Endothelial cell of umbilical vein (primary cell): Measurements from ENCODE around the gene CD84. TPM values are rescaled to one million over a fixed set of nuclear protein-coding genes. Genes with fewer than 3 reads are reported as not detected.

Experiments used
- BruUV-seq: library from RNA; stranded (reverse); fragments of 400-500 nt; replicated peaks from 2 replicates; lab custom pipeline; 2021; lab: Mats Ljungman, UMichigan
- CTCF ChIA-PET: fragments of 300-600, 350-600 bp; sonication (Branson Sonifier 250); formaldehyde crosslinking; loops from one replicate; lab custom pipeline; 2021; ENCODE audit warnings: antibody characterized with exemption, inconsistent platforms; lab: Charles Lee
- POLR2A ChIA-PET: fragments of 300-600, 350-600 bp; sonication (Branson Sonifier 250); formaldehyde crosslinking; loops from one replicate; lab custom pipeline; 2021; ENCODE audit warnings: antibody characterized with exemption, inconsistent platforms; lab: Charles Lee
- DNase-seq: peaks from one replicate; pipeline ENCODE4 v3.0.0-alpha.2; 2011; ENCODE audit warnings: low read depth, low spot score
- FAIRE-seq: peaks from 2 replicates; lab custom pipeline; 2011; peaks lifted over from hg19 to GRCh38; lab: Jason Lieb, UNC
- H2AFZ ChIP-seq: 2 replicates; pipeline ENCODE4 v1.6.0; 2012; ENCODE audit warnings: low read depth, low read length, control low read depth, inconsistent platforms
- H3K27ac ChIP-seq: 2 replicates; pipeline ENCODE4 v1.5.1; 2011; ENCODE audit warnings: low read depth, mild to moderate bottlenecking, control low read depth, low read length, moderate library complexity; ENCODE audit not compliant: insufficient read depth
- H3K27me3 ChIP-seq, 2 experiments: 2 replicates each; pipeline versions ENCODE4 v1.6.0 to v1.6.1; 2011; ENCODE audit warnings: low read length in 2 of 2, mixed read lengths in 1 of 2; ENCODE audit not compliant: control insufficient read depth in 2 of 2, insufficient read depth in 2 of 2
- H3K36me3 ChIP-seq, 2 experiments: 2 replicates in 1 of 2; 3 replicates in 1 of 2; pipeline ENCODE4 v1.5.1; 2011; ENCODE audit warnings: low read length in 2 of 2, mild to moderate bottlenecking in 1 of 2, moderate library complexity in 1 of 2; ENCODE audit not compliant: control insufficient read depth in 2 of 2, insufficient read depth in 2 of 2; ENCODE audit errors: extremely low read depth in 1 of 2
- H3K4me1 ChIP-seq: 3 replicates; pipeline ENCODE4 v1.5.1; 2011; ENCODE audit warnings: mild to moderate bottlenecking, low read length; ENCODE audit not compliant: control insufficient read depth, insufficient read depth; ENCODE audit errors: extremely low read depth
- H3K4me2 ChIP-seq: 2 replicates; pipeline ENCODE4 v1.6.1; 2011; ENCODE audit warnings: low read length, control low read depth, mixed read lengths; ENCODE audit not compliant: insufficient read depth
- H3K4me3 ChIP-seq, 3 experiments: fragments of 200-600 bp in 1 of 3; sonication (generic), shearing (Covaris generic) in 1 of 3; replicated peaks in 1 of 3; 2 replicates each; pipeline ENCODE4 v1.5.1; 2011 to 2016; ENCODE audit warnings: control low read depth in 3 of 3, low read length in 3 of 3, mild to moderate bottlenecking in 2 of 3, inconsistent platforms in 1 of 3, low read depth in 1 of 3, moderate library complexity in 1 of 3; ENCODE audit not compliant: insufficient read depth in 1 of 3
- H3K79me2 ChIP-seq: 2 replicates; pipeline ENCODE4 v1.6.0; 2012; ENCODE audit warnings: low read length, inconsistent platforms; ENCODE audit not compliant: control insufficient read depth, insufficient read depth
- H3K9ac ChIP-seq: replicated peaks from 2 replicates; pipeline ENCODE3; 2011; ENCODE audit warnings: low read length, control low read depth; ENCODE audit not compliant: insufficient read depth; ENCODE audit errors: extremely low read depth
- H3K9me1 ChIP-seq: replicated peaks from 3 replicates; pipeline ENCODE4 v1.6.0; 2011; ENCODE audit warnings: mild to moderate bottlenecking, low read length; ENCODE audit not compliant: control insufficient read depth, insufficient read depth; ENCODE audit errors: extremely low read depth
- H3K9me3 ChIP-seq: replicated peaks from 2 replicates; pipeline ENCODE4 v1.5.1; 2012; ENCODE audit warnings: low read length, inconsistent platforms; ENCODE audit not compliant: control insufficient read depth, insufficient read depth
- H4K20me1 ChIP-seq: replicated peaks from 2 replicates; pipeline ENCODE3; 2011; ENCODE audit warnings: mild to moderate bottlenecking, low read length; ENCODE audit not compliant: control insufficient read depth, insufficient read depth; ENCODE audit errors: extremely low read depth
- CTCF ChIP-seq, 2 donors: IDR thresholded peaks; 1 replicate in 1 of 2; 2 replicates in 1 of 2; pipeline ENCODE4 v1.5.1; 2011; ENCODE audit warnings: low read length in 2 of 2, mild to moderate bottlenecking in 2 of 2, moderate library complexity in 2 of 2, control low read depth in 1 of 2, inconsistent platforms in 1 of 2, low read depth in 1 of 2; ENCODE audit not compliant: insufficient read depth in 1 of 2; ENCODE audit errors: extremely low read depth in 1 of 2
- GATA2 ChIP-seq: IDR thresholded peaks from 2 replicates; pipeline ENCODE4 v1.7.0; 2011; ENCODE audit warnings: low read depth, mild to moderate bottlenecking, moderate library complexity, mixed read lengths, low read length; ENCODE audit not compliant: insufficient read length, insufficient read depth
- JUN ChIP-seq: IDR thresholded peaks from 2 replicates; pipeline ENCODE4 v1.6.1; 2011; ENCODE audit warnings: borderline replicate concordance, low read depth; ENCODE audit not compliant: insufficient read length, insufficient read depth
- MAX ChIP-seq: IDR thresholded peaks from 2 replicates; pipeline ENCODE4 v1.6.1; 2011; ENCODE audit not compliant: insufficient read depth, insufficient read length
- POLR2AphosphoS5 ChIP-seq: IDR thresholded peaks from 2 replicates; pipeline ENCODE4 v1.6.1; 2012; ENCODE audit warnings: low read depth, mild to moderate bottlenecking, control low read depth, low read length, moderate library complexity; ENCODE audit not compliant: insufficient read depth
- dilution Hi-C: fragments of 300-500 bp; cut with MboI; formaldehyde crosslinking; loops from one replicate; pipeline ENCODE4 v1.15.0; 2019; ENCODE audit warnings: low sequenced_read_pairs; ENCODE audit not compliant: extremely low pct_ligation_motif_present
- intact Hi-C: fragments of 100-400 bp; cut with micrococcal nuclease; formaldehyde crosslinking; loops from one replicate; pipeline ENCODE4 v1.10.0; 2022
- polyA plus RNA-seq, 4 experiments: library from polyadenylated mRNA; depleted of rRNA in 3 of 4; stranded (reverse) in 3 of 4; unstranded in 1 of 4; fragments of >200 nt; gene quantifications; 2 replicates each; pipeline versions ENCODE4 v1.2.1 to v1.2.3, GENCODE V29; 2011 to 2012; ENCODE audit warnings: missing spikeins in 1 of 4
- total RNA-seq: library from RNA; stranded (reverse); gene quantifications from 2 replicates; pipeline ENCODE4 v1.2.3, GENCODE V29; 2021

The CD84 gene
- total and polyA plus RNA-seq, 2 donors (not counting 3 experiments of a cell fraction or from before 2014, with no cell fraction given), result not detected

GRCh38 chr1:160605205-160605604, 25.9 kb upstream of the CD84 start:
- H3K36me3 ChIP-seq, result no peaks in the 10 kb centered on the region
- FAIRE-seq, result no peak
- H3K79me2 ChIP-seq, result no peaks in the 10 kb centered on the region
- ChIA-PET POLR2A (no interaction called here), CTCF (interaction anchor here (0.8 to 4.1 kb wide), 4 partner anchors 13 to 599 kb away, joined by 3 to 37 read pairs (median 4); no protein-coding TSS in a partner anchor)
- no peaks in the 10 kb centered on the region for H3K9me3 ChIP-seq
- no peak overlapping the region for H3K27ac ChIP-seq
- TF ChIP-seq MAX (no peak), GATA2 (no peak), CTCF (IDR thresholded peaks at IDR 0.05; ENCODE audit: extremely low read depth in 1 of 2, insufficient read depth in 1 of 2, low read depth in 1 of 2, low read length in 2 of 2) (no peak), JUN (no peak), POLR2AphosphoS5 (no peak)
- dilution Hi-C loops (no loop called here), intact Hi-C loops (loop anchor here (10.0 kb wide), 1 partner anchor 500 kb away; no protein-coding TSS in a partner anchor)
- H3K27me3 ChIP-seq, result peaks cover 16% of the 10 kb centered on the region in 2 experiments
- H3K9ac ChIP-seq, result no peak overlapping the region
- H3K9me1 ChIP-seq, result no peaks in the 10 kb centered on the region
- no peak overlapping the region for H3K4me2 ChIP-seq
- no peaks in the 10 kb centered on the region for H3K4me1 ChIP-seq
- BruUV-seq, result no TSS peak
- DNase-seq, result no peak
- no peak overlapping the region for H2AFZ ChIP-seq
- H4K20me1 ChIP-seq, result no peaks in the 10 kb centered on the region
- no peak overlapping the region for H3K4me3 ChIP-seq
